Kasumi-1 (cell line): ENCODE measurements around the gene STAT4.

Experiments
- DNase-seq, 2 experiments: peaks; one replicate each; lab custom pipeline; 2025; lab: John Stamatoyannopoulos, UW

Gene STAT4

DNA sequence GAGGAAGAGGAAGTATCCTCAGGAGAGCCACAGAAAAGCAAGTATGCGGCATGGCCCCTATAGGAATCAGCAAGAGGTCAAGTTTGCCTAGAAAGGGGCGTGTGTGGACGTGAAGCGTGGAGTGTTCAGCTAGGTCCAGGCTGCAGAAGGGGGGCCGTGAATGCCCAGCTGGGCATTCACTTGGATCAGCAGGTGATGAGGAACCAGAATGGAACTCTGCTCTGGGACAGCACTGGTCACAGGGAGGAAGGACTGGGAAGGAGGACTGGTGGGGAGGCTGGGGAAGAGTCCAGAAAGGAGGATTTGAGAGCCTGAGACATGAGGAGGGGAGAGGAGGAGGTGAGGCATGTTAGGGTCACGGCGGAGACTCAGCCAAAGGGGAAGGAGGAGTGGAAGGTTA lies 156.6 kb downstream of the STAT4 start:
- DNase-seq = no peak

DNA sequence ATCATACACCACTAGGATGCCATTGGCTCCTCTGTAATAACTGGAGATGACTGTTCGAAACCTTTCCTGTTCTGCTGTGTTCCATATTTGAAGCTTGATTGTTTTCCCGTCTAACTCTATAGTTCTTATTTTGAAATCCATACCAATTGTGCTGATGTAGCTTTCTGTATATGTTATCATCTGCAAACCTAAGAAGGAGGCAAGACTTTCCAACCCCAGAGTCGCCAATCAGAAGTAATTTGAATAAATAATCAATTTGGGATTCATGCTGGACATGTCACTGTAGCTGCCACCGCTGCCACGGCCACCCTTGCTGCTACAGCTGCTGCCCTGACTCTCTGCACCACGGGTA lies 157.5 kb downstream of the STAT4 start:
- DNase-seq = no peak

- DNase-seq = no peak
These were observed 160.7 kb downstream of the STAT4 start for GRCh38 chr2:190990132-190990531.

DNA sequence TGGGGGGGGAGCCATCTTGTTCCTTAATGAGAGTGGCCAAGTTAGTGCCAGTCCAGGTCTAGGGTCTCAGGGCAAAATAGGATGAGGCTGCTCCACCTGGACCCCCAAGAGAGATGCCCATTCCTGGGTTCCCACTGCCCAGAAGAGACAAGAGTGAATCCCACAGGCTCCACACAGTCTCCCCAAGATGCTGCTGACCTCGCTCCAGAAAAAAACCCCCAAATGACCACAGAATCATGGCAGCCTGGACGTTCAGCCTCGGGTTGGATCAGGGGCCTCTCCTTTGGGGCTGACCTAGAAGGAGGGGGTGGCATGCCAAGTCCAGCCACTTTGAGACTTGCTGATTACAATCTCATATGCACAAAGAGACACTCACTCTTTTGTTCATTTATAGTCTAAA lies 161.9 kb downstream of the STAT4 start:
- DNase-seq = no peak

GRCh38 chr2:190987938-190988337 lies 162.9 kb downstream of the STAT4 start:
- DNase-seq = no peak

GRCh38 chr2:190987116-190987515 lies 163.7 kb downstream of the STAT4 start:
- no peak for DNase-seq

DNA sequence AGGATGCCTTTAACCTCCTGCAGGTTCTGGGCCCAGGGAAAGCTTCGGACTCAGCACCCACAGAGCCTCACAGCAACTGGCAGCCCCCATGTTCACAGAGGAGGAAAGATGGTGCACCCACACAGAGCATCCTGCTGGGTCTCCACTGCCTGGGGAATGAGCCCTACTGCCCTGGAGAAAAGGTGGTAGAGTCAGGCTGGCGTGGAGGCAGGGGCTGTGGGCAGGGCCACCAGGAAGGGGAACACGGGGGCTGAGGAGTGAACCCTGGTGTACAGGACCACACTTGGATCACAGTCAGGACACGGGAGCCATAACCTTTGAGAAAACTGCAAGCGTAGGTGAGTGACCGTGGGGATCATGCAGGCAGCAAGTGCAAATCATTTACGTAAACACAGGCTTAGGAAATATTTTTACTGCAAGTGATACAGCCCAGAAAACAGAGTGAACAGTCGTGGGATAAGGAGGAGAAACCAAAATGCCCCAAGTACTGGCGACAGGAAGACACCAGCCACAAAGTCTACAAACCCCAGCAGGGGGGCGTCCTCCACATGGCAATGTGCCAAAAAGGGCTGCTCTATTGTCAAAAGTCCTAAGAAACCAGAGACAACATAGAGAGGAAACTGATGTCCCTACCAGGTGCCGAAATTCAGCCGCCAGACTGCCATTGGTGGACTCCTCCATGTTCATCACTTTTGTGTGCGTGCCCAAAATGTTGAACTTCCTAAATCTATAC lies 164.4 kb downstream of the STAT4 start:
- peak; percentile 42 to 44 for DNase-seq

- DNase-seq = no peak
These were observed 166.2 kb downstream of the STAT4 start for GRCh38 chr2:190984595-190984994.

DNA sequence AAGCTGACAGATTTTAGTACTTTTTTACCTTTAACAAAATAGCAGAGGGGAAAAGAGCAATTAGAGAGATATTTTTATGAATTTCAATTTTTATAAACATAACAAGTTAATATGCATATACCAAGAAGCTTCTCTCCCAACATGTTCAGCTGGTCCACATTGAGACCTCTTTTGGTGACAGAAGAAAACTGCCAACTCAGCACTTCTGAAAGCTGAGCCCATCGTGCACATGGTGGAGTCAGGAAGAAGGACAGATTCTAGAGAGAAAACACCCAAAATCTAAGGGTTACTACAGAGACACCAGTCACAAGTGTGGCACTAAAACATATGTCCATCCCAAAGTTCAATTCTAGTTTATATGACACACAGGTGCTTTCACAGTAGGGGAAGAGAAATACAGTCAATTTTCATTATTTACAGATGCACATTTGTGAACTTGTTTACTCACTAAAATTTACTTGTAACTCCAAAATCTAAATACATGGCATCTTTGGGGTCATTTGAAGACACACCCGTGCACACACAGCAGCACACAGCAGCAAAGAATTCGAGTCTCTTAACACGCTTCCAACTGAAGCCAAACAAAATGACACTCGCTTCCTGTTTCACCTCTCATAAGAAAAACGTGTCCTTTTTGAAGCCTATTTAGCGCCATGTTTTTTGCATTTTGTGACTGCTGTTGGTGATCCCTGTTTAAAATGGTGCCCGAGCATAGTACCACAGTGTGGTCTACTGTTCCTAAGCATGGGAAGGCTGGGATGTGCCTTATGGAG lies 168.3 kb downstream of the STAT4 start:
- no peak for DNase-seq

- DNase-seq = no peak
These were observed 169.1 kb downstream of the STAT4 start for GRCh38 chr2:190981733-190982132.

GRCh38 chr2:190981333-190981732 lies 169.5 kb downstream of the STAT4 start:
- DNase-seq = no peak

DNA sequence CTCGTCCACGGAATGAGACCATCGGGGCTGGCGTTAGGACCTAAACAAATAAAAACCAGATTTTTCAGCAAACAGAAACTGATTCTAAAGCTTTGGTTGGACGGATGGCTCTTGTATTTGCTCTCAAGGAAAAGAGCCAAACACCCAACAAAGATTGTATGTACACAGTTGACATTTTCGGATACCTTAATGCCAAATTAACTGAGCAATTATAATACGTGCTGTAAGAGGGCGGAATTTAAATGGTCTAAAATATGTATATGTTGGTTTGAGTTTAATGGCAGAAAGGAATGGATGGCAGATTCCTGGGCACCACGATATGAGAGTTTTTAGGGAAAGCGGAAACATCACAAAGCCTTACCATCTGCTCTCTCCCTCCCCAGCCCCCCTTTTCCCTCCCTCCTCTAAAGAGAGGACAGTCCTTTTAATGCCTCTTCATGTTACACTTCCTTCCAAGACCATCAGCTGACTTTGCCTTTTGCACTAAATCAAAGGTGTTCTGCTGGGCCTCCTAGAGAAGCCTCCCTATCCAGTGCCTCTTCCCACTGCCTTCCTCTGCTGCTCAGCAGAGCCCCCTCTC lies 170.1 kb downstream of the STAT4 start:
- DNase-seq = no peak

DNA sequence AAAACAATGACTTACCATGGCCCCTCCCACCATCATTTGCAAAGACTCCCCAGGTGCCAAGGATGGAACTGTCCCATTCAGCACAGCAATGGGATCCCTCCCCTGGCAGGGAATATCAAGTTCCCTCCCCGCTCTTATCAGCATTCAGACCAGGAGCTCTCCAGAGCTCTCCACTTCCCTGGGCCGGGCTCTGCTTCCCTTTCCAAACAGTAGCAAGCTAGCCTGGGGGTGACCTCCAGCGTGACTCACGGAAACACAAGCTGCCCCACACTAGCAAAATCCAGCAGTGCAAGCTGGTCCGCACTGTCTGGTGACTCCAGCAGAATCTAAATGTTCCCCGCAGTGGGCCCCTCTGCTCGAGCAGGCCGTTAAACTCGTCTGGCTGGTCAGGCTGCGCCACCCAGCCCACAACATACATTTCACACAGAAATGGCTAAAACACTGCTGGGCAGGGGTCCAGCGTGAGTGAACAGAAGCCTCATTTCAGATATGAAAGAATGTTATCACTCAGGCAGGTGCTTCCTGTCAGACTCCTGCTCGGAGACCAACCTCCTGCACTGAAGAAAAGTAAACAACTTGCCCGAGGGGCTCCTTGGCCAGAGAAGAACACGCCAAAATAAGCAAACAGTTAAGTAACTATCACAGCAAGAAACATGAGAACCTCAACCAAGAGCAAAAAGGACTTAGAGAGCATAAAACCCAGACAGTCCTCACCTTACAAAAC lies 170.7 kb downstream of the STAT4 start:
- no peak for DNase-seq
